DMS 273 (cell line): ENCODE data around the gene BARX1.
A peak's percentile ranks its signal among the peaks of the same experiment; 100 is the strongest.
"Not testable (repeated sequence)": the region's sequence is repeated elsewhere in the genome, so short reads cannot be mapped to it uniquely, and the experiment has no call there.

ENCODE experiments used
- DNase-seq: peaks from one replicate; lab custom pipeline; 2025; ENCODE audit not compliant: unreplicated experiment; lab: John Stamatoyannopoulos, UW

BARX1 gene

GRCh38 chr9:93951655-93952118 lies 3.5 kb downstream of the BARX1 start:
- DNase-seq: no peak

- no peak for DNase-seq
Observed at GRCh38 chr9:93950619-93951601, 4.2 kb downstream of the BARX1 start.

GRCh38 chr9:93949694-93950449 lies 5.3 kb downstream of the BARX1 start:
- DNase-seq: no peak

GRCh38 chr9:93949073-93949693 lies 6.0 kb downstream of the BARX1 start:
- DNase-seq: no peak

- DNase-seq: peak; percentile 21
Observed at GRCh38 chr9:93948441-93949072, 6.6 kb downstream of the BARX1 start.

GRCh38 chr9:93947409-93948070 lies 7.6 kb downstream of the BARX1 start:
- no peak for DNase-seq

GRCh38 chr9:93946338-93946712 lies 8.8 kb downstream of the BARX1 start:
- no peak for DNase-seq

- peak; percentile 39 for DNase-seq
Observed at GRCh38 chr9:93945400-93946337, 9.5 kb downstream of the BARX1 start.

- no peak for DNase-seq
Observed at GRCh38 chr9:93944011-93944410, 11.1 kb downstream of the BARX1 start.

GRCh38 chr9:93942161-93942560 lies 13.0 kb downstream of the BARX1 start:
- no peak for DNase-seq

GRCh38 chr9:93941493-93941892 lies 13.7 kb downstream of the BARX1 start:
- no peak for DNase-seq

GRCh38 chr9:93940951-93941350 lies 14.2 kb downstream of the BARX1 start:
- no peak for DNase-seq

GRCh38 chr9:93939589-93939988 lies 15.6 kb downstream of the BARX1 start:
- not testable (repeated sequence) for DNase-seq

GRCh38 chr9:93937193-93937592 lies 18.0 kb downstream of the BARX1 start:
- DNase-seq: no peak

- no peak for DNase-seq
Observed at GRCh38 chr9:93931905-93932304, 23.2 kb downstream of the BARX1 start.

- no peak for DNase-seq
Observed at GRCh38 chr9:93930070-93930469, 25.1 kb downstream of the BARX1 start.

GRCh38 chr9:93929231-93929630 lies 25.9 kb downstream of the BARX1 start:
- no peak for DNase-seq

- no peak for DNase-seq
Observed at GRCh38 chr9:93922535-93922934, 32.6 kb downstream of the BARX1 start.

- DNase-seq: no peak
Observed at GRCh38 chr9:93920131-93920800, 34.9 kb downstream of the BARX1 start.
